MM.1S (cell line): Measurements from ENCODE around the gene XRN2.

Source experiments
- EZH2phosphoT487 ChIP-seq: fragments of 300-600 bp; sonication (generic); IDR thresholded peaks from 2 replicates; pipeline ENCODE4 v1.6.1; 2018; ENCODE audit warnings: antibody characterized with exemption, low read length
- TF ChIP-seq, protein P1 (sequence below): fragments of 300-600 bp; sonication (generic); IDR thresholded peaks from 2 replicates; pipeline ENCODE4 v1.5.1; 2016; ENCODE audit warnings: antibody characterized with exemption, low read length, mixed read lengths

DNA sequence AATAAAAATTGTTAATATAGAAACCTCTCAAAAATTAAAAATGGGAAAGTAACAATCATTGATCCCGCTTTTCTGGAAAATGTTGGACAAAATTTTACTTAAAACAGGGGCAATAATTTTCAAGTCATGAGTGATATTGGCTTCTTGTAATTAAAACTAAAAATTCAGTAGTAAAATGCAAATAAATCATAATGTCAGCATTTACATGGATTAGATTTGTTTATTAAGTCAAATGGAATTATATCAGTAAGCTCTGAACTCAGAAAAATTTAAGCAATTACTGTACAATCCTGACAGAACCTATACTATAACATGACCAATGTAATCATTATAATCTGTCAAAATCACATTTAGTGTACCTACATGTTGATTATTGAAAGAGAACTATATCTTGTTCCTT, 134.1 kb downstream of the XRN2 start:
- TF ChIP-seq, protein P1, sequence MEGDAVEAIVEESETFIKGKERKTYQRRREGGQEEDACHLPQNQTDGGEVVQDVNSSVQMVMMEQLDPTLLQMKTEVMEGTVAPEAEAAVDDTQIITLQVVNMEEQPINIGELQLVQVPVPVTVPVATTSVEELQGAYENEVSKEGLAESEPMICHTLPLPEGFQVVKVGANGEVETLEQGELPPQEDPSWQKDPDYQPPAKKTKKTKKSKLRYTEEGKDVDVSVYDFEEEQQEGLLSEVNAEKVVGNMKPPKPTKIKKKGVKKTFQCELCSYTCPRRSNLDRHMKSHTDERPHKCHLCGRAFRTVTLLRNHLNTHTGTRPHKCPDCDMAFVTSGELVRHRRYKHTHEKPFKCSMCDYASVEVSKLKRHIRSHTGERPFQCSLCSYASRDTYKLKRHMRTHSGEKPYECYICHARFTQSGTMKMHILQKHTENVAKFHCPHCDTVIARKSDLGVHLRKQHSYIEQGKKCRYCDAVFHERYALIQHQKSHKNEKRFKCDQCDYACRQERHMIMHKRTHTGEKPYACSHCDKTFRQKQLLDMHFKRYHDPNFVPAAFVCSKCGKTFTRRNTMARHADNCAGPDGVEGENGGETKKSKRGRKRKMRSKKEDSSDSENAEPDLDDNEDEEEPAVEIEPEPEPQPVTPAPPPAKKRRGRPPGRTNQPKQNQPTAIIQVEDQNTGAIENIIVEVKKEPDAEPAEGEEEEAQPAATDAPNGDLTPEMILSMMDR: no peak
- TF ChIP-seq EZH2phosphoT487: no peak
